NCI-H1436 treated with DMSO at 0.1 percent for 48 hours (cell line): ENCODE data around the gene SLC25A28.

Source experiments
- DNase-seq: peaks from one replicate; lab custom pipeline; 2025; lab: John Stamatoyannopoulos, UW

Gene SLC25A28

DNA sequence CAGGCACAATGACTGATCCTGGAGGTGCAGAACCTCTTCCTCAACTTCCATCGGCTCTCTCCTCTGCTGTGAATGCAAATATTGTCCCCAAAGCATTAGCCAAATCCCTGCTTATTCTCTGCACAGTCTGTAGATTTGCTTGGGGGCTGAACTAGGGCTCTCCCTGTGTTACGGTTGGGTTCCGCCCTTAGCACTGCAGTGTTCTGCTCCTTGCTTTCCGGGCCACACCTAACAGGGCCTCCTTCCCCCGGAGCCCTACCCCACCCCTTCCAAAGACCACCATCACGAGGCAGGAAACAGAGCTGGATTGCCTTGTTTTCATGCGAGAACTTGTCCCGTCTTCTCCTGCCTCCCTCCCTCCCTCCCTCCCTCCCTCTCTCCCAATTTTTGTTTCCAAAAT is 36.6 kb downstream of the SLC25A28 start:
- DNase-seq = no peak

DNA sequence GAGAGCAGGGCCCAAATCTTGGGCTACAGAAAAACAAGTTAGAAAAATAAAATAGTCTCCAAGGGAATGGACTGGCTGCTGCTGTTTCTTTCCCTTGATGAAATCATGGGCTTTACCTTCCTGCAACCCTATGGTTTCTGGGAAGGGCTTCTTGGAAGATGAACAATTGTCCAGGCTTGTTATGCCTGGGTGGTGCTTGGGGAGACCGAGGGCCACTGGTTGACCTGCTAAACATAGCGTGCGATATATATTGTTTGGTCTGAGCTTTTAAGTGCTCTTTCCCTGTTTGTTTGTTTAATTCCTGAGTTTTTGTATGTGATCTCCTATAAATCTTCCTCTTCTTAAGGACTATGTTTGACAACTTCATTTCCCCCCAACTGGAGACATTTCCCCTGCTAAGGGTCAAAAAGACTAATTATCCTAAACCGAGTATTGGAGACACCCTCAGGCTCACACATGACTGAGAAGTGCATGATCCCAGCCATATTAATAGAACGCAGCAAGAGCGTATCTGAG is 37.9 kb downstream of the SLC25A28 start:
- DNase-seq = no peak

- DNase-seq = no peak
Observed at GRCh38 chr10:99579971-99580370, 40.3 kb downstream of the SLC25A28 start.

DNA sequence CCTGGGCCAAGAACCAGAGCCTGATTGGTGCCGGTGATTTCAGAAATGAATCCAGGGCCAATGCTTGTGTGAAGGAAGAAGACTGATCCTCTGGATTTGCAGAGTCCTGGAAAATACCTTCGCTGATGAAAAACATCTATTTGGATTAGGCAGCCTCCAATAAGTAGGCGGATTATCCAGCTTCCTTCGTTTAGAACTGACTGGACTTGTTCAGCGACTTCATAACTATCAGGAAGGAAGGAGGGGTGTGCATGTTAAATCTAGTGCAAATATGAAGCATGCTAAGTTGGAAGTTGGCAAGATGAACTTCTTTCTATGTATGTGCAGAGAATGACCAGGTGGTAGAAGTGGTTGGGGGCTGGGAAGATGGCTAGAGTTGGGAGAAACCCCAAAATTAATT is 46.4 kb downstream of the SLC25A28 start:
- DNase-seq = no peak

GRCh38 chr10:99571816-99572215 is 48.4 kb downstream of the SLC25A28 start:
- no peak for DNase-seq

DNA sequence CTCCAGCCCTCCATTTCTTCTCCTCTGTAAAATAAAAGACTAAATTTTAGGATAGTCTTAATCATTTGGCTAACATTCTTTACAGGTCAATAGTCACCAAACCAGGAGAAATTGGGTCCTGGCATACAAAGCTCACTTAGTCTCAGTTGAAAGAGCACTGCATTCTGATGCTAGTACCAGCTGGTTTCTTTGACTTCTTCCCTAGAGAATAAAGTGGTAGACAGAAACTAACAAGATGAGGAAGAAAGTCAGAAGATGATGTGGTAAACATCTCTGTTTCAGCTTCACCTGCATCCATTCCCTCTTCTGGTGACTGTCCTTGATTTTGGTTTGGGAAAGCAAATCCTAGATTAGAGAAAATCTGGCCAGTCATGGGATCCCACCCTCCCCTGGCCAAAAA is 50.3 kb downstream of the SLC25A28 start:
- no peak for DNase-seq

- DNase-seq = no peak
Observed at GRCh38 chr10:99569253-99569939, 50.8 kb downstream of the SLC25A28 start.

- no peak for DNase-seq
Observed at GRCh38 chr10:99565166-99565565, 55.1 kb downstream of the SLC25A28 start.

DNA sequence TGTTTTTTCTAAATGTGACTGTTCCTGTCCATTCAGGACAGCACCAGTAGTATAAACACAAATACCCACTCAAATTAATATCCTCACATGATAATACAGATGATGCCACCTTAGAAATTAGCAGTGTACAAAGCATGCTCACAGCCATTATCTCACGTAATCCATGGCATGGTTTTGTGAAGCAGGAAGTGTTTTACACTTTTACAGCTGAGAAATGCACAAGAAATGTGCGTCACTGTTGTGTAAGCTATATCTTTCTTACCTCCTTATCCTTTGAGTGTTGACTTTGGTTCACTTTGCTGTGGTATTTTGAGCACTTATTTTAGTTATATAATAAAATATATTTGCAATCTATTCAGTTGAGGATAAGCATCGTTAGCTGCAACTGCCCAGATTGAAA is 55.9 kb downstream of the SLC25A28 start:
- no peak for DNase-seq

DNA sequence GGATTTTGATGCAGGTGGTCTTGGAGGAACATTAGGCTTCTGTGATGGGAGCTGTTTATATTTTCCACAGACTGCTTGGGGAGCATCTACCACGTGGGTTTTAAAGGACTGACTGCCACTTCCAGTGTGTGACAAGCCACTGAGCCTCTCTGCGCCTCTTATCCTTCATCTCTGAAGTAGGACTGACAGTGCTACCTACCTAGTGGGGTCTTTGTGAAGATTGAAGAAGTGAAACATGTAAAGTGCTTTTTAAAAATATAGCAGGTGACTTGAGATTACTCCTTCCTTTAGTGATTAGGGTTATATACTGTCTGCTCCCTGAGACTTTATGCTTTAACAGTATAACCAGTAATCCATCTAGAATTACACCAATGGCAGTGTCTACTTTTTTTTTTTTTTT is 57.6 kb downstream of the SLC25A28 start:
- no peak for DNase-seq
